SKM-1 (cell line): ENCODE measurements around the gene CRYBG3.
"Not testable (repeated sequence)": the region's sequence is repeated elsewhere in the genome, so short reads cannot be mapped to it uniquely, and the experiment has no call there.

Experiments
- DNase-seq: peaks from one replicate; lab custom pipeline; 2025; ENCODE audit not compliant: unreplicated experiment; lab: John Stamatoyannopoulos, UW

Gene CRYBG3

DNA sequence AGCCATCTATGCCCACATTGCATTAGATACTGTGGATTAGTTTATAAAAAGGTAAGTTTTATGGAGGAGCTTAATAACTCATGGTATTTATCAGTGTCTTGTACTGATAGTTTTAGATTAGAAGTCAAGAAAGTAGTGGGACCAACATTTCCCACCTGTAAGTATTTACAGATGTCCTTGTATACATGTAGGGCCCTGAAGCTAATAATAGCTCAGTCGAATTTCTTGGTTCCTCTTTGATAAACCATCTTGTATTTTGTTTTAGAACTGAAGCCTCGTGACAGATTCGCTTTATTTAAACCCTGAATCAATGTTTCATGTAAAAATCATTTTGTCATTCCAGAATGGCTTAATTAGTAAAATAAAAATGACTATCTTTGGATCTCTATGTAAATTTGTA, 73.4 kb downstream of the CRYBG3 start:
- DNase-seq: no peak

DNA sequence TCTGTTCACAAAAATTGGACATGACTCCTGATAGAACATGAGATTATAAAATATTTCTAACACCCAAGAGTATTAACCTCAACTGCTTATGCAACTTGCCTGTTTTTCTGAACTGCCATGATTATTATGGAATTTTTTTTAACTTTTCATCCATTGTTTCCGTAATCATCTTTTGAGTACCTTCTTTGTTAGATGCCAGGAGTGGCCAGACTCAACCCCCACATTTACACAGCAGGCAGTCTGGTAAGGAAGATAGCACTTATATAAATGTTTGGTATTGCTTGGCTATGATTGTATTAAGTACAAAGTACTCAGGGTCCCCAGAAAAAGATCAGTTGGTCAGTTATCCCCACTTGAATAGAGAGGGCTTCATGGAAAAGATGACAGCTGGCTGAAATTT, 74.3 kb downstream of the CRYBG3 start:
- DNase-seq: no peak

- DNase-seq: no peak
Measured at GRCh38 chr3:97896547-97896946, 74.7 kb downstream of the CRYBG3 start.

- DNase-seq: no peak
Measured at GRCh38 chr3:97899331-97899730, 77.5 kb downstream of the CRYBG3 start.

DNA sequence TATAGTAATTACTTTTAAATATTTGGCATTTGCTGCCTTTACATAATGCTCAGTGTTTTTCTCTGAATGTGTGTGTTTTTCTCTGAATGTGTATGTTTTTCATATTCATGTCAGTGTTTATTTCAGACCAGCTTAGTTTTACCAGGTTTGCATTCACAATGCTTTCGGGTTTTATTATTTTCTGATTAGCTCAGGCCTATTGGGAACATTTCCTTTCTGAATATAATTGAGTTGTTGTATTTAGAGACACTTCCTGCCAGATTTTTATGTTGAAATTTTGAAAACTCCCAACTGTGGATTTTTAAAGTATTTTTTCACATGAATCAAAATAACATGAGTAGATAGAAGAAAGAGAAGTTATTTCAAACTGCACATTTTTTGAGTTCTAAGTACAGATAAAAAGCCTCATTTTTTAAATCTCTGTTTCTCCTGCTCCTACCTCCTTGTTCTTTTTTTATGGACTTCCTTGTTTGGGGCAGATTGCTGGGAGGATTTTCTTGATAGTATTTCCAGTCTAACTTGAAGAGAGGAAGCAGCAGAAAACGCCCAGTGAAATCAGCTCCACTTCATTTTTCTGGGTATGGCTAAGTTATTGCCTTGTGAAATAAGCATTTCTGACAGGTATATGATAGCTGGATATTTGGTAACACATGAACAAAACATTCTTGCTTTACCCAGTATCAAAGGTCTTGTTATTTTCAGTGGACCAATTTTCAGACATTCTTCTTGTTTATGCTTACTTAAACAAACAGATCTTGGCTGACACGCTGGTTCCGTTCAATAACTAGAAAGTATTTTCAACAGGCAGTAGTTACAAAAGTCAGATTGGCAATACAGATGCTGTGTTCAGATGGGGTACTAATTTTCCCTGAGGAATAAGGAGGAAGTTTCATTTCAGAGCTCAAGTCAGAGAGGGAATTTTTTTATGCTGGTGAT, 79.8 kb downstream of the CRYBG3 start:
- no peak for DNase-seq

GRCh38 chr3:97909830-97910229, 88.0 kb downstream of the CRYBG3 start:
- DNase-seq: not testable (repeated sequence)

- DNase-seq: not testable (repeated sequence)
Measured at GRCh38 chr3:97910236-97910831, 88.5 kb downstream of the CRYBG3 start.

- DNase-seq: no peak
Measured at GRCh38 chr3:97910931-97911351, 89.1 kb downstream of the CRYBG3 start.

- no peak for DNase-seq
Measured at GRCh38 chr3:97911459-97911858, 89.6 kb downstream of the CRYBG3 start.

DNA sequence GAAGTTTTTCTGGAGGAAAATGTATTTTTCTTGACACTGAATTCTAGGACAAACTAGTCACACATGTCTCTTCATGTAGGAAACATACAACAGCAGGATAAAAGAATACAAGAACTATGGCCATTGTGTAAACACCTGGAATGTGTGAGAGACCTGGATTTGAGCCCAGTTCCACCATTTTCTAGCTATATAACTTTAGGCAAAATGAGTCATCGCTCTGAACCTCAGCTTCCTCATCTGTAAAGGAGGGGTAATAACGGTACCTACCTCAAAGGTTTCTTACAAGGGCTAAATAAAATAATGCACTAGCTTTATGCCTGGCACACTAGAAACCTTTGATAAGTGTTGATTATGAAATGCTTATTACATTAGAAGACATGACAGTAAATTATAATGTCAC, 92.6 kb downstream of the CRYBG3 start:
- DNase-seq: no peak

GRCh38 chr3:97916576-97916975, 94.8 kb downstream of the CRYBG3 start:
- DNase-seq: no peak

- DNase-seq: no peak
Measured at GRCh38 chr3:97917813-97918536, 96.2 kb downstream of the CRYBG3 start.

DNA sequence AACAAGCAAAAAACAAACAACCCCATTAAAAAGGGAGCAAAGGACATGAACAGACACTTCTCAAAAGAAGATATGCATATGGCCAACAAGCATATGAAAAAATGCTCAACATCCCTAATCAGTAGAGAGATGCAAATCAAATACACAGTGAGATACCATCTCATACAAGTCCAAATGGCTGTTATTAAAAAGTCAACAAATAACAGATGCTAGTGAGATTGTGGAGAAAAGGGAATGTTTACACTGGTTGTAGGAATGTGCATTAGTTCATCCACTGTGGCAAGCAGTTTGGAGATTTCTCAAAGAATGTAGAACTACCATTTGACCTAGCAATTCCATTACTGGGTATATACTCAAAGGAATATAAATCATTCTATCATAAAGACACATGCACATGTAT, 105.9 kb downstream of the CRYBG3 start:
- DNase-seq: no peak

GRCh38 chr3:97928986-97929385, 107.2 kb downstream of the CRYBG3 start:
- DNase-seq: no peak

- DNase-seq: no peak
Measured at GRCh38 chr3:97930018-97930417, 108.2 kb downstream of the CRYBG3 start.

DNA sequence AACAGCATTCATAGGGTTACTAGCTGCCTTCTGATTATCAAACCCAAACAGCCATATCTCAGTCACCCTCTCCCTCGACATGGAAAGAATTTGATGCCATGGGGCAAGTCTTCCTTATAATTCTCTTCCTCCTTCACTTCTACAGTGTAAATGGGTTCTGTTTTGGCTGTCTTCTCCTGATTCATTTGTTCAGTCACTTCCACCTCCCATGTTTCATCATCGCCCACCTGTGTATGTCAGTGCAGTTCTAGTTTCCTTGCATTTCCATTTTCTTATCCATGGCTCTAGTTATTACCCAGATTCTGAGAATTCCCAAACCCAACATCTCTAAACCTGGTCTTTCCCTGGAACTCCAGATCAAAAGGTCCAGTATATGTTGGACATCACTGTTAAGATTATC, 109.4 kb downstream of the CRYBG3 start:
- no peak for DNase-seq

- DNase-seq: no peak
Measured at GRCh38 chr3:97932387-97932801, 110.6 kb downstream of the CRYBG3 start.

DNA sequence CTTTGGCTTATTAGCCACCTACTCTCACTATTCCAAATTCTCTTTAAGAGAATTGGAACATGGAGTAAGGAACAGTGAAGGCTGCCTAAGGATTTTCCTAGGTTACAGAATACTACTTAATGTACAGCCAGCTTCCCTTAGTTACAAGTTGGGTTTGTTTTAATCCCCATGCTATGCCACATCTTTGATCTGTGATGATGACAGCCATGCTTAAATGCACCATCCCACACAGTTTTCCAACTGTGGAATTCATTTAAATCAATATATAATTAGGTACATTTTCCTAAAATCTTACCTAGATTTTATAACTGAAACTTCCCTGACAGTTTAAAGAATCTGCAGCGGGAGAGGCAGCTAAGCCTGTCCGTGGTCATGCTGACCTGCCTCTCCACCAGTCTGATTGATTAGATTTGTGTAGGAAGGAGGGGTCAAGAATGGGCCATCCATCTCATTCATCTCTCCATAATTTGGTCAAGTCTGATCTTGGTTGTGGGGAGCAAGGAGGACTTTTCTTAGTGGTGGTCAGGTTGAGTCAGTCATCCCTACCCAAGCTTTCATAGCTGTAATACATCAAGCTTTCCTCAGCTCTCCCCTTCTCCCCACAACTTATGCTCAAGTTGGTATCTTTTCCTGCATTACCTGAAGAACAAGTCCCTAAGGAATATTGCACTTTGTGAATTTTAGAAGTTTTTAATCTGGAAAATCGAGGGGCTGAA, 113.3 kb downstream of the CRYBG3 start:
- DNase-seq: no peak

DNA sequence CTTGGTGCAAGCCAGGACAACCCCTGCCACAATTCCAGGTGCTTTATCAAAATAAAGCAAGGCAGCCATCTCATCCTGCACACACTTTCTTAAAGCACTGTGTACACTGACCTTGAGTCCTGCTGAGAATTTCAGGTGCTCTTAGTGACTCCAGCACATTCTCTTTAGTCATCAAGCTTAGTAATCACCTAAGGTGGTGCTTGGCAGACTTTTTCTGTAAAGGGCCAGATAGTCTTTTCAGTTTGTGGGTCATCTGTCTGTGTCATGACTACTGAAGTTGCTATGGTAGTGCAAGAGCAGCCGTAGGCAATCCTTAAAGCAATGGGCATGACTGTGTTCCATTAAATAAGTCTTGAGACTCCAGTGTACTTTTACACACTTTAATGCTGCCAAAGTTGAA, 114.0 kb downstream of the CRYBG3 start:
- no peak for DNase-seq

GRCh38 chr3:97937205-97937604, 115.4 kb downstream of the CRYBG3 start:
- DNase-seq: no peak

- DNase-seq: no peak
Measured at GRCh38 chr3:97938444-97938843, 116.6 kb downstream of the CRYBG3 start.
